K562 (cell line): ENCODE measurements around the gene PLEKHA6. TPM values are rescaled to one million over a fixed set of nuclear protein-coding genes. Genes with fewer than 3 reads are reported as not detected.

Experiments used
- ATAC-seq: fragments of 200-7000 bp; cut with Tn5 transposase; 3 replicates; pipeline ENCODE4 v1.9.1; 2020; ENCODE audit warnings: moderate library complexity
- BruUV-seq: library from RNA; stranded (reverse); fragments of 400-500 nt; replicated peaks from 2 replicates; lab custom pipeline; 2021; lab: Mats Ljungman, UMichigan
- CTCF ChIA-PET: fragments of 300-600 bp; formaldehyde crosslinking; extraction: SDS; loops from one replicate; lab custom pipeline; 2021; ENCODE audit warnings: low intra/inter-chr PET ratio; lab: Yijun Ruan, JAX
- POLR2A ChIA-PET: fragments of 300-600, 350-650 bp; sonication (Branson Sonifier 250); formaldehyde crosslinking; extraction: SDS; loops from one replicate; lab custom pipeline; 2021; ENCODE audit warnings: antibody characterized with exemption, inconsistent platforms; lab: Yijun Ruan, JAX
- DNase-seq, 4 experiments: peaks; one replicate each; pipeline versions ENCODE4 v3.0.0 to v3.0.0-alpha.2; 2011 to 2018; ENCODE audit warnings: low spot score in 3 of 4, mixed read lengths in 3 of 4; ENCODE audit errors: extremely low read depth in 1 of 4
- FAIRE-seq: peaks from 2 replicates; lab custom pipeline; 2011; peaks lifted over from hg19 to GRCh38; lab: Jason Lieb, UNC
- H2AFZ ChIP-seq: 2 replicates; pipeline ENCODE4 v1.6.0; 2011; ENCODE audit warnings: low read depth, low read length, control low read depth, inconsistent platforms
- H3K27ac ChIP-seq: fragments of 200-600 bp; 3 replicates; pipeline ENCODE4 v1.8.0; 2011; ENCODE audit warnings: low read depth, mild to moderate bottlenecking, control low read depth, inconsistent platforms, low read length, moderate library complexity, mixed read lengths; ENCODE audit errors: extremely low read depth
- H3K27me3 ChIP-seq, 2 experiments: fragments of 300-600 bp in 1 of 2; 2 replicates in 1 of 2; 3 replicates in 1 of 2; pipeline versions ENCODE4 v1.6.0 to v1.8.0; 2011; ENCODE audit warnings: inconsistent platforms in 2 of 2, low read length in 2 of 2, mild to moderate bottlenecking in 1 of 2, mixed read lengths in 1 of 2, moderate library complexity in 1 of 2; ENCODE audit not compliant: control insufficient read depth in 2 of 2, insufficient read depth in 2 of 2
- H3K36me3 ChIP-seq: fragments of 300-600 bp; 3 replicates; pipeline ENCODE4 v1.8.0; 2011; ENCODE audit warnings: mild to moderate bottlenecking, low read length, inconsistent platforms; ENCODE audit not compliant: control insufficient read depth, insufficient read depth
- H3K4me1 ChIP-seq, 2 experiments: fragments of 200-600 bp in 1 of 2; replicated peaks in 1 of 2; 2 replicates in 1 of 2; 3 replicates in 1 of 2; pipeline versions ENCODE4 v1.5.1 to v1.8.0; 2011; ENCODE audit warnings: inconsistent platforms in 2 of 2, low read length in 2 of 2, mild to moderate bottlenecking in 1 of 2, mixed read lengths in 1 of 2, moderate library complexity in 1 of 2; ENCODE audit not compliant: control insufficient read depth in 2 of 2, insufficient read depth in 2 of 2
- H3K4me2 ChIP-seq: 2 replicates; pipeline ENCODE4 v1.6.1; 2011; ENCODE audit warnings: low read length, control low read depth, inconsistent platforms, mixed read lengths; ENCODE audit not compliant: insufficient read depth
- H3K4me3 ChIP-seq: fragments of 200-600 bp; sonication (generic), shearing (Covaris generic); 2 replicates; pipeline ENCODE4 v1.5.1; 2016; ENCODE audit warnings: control low read depth, inconsistent platforms
- H3K79me2 ChIP-seq: fragments of 200-600 bp; 3 replicates; pipeline ENCODE4 v1.8.0; 2011; ENCODE audit warnings: low read length, inconsistent platforms; ENCODE audit not compliant: control insufficient read depth, insufficient read depth
- H3K9ac ChIP-seq, 2 experiments: 2 replicates each; pipeline versions ENCODE4 v1.6.0 to v1.6.1; 2011; ENCODE audit warnings: low read depth in 2 of 2, low read length in 2 of 2, control low read depth in 1 of 2, inconsistent platforms in 1 of 2, mild to moderate bottlenecking in 1 of 2, mixed read lengths in 1 of 2; ENCODE audit not compliant: insufficient read depth in 1 of 2
- H3K9me1 ChIP-seq: one replicate; pipeline ENCODE4 v1.6.0; 2011; ENCODE audit warnings: inconsistent platforms, mild to moderate bottlenecking, low read length, moderate library complexity; ENCODE audit not compliant: control insufficient read depth, insufficient read depth
- H3K9me3 ChIP-seq: replicated peaks from 2 replicates; pipeline ENCODE4 v1.5.1; 2011; ENCODE audit warnings: low read depth, low read length, inconsistent platforms; ENCODE audit not compliant: control insufficient read depth, insufficient read depth
- H4K20me1 ChIP-seq: replicated peaks from 2 replicates; pipeline ENCODE4 v1.6.1; 2011; ENCODE audit warnings: low read length, inconsistent platforms, mixed read lengths; ENCODE audit not compliant: control insufficient read depth, insufficient read depth
- GABPA ChIP-seq: fragments of 200-800 bp; sonication (Bioruptor generic); conservative IDR thresholded peaks from 2 replicates; pipeline ENCODE4 v1.6.1; 2016; ENCODE audit warnings: low read depth, missing genetic modification characterization, missing compliant biosample characterization
- PCBP2 ChIP-seq: fragments of 200-400 bp; formaldehyde crosslinking; IDR thresholded peaks from 2 replicates; pipeline ENCODE4 v1.6.1; 2018; ENCODE audit warnings: low read length, low read depth, mild to moderate bottlenecking, moderate library complexity; ENCODE audit not compliant: poor library complexity, severe bottlenecking
- PHF20 ChIP-seq: fragments of 450-650 bp; IDR thresholded peaks from 2 replicates; pipeline ENCODE4 v1.6.1; 2018; ENCODE audit not compliant: partially characterized antibody
- ZBTB1 ChIP-seq: sonication (generic); formaldehyde crosslinking; IDR thresholded peaks from 2 replicates; pipeline ENCODE4 v1.8.1; 2023; ENCODE audit warnings: missing genetic modification reagents, low read depth, mild to moderate bottlenecking, borderline replicate concordance
- ZNF143 ChIP-seq: sonication (generic); formaldehyde crosslinking; IDR thresholded peaks from 2 replicates; pipeline ENCODE4 v1.9.0; 2022; ENCODE audit warnings: mild to moderate bottlenecking, missing genetic modification reagents
- ZNF311 ChIP-seq: fragments of 250-450 bp; sonication (Bioruptor Pico); IDR thresholded peaks from 2 replicates; pipeline ENCODE4 v1.4.0; 2020; ENCODE audit warnings: mild to moderate bottlenecking, moderate library complexity
- ZNF316 ChIP-seq: fragments of 450-650 bp; IDR thresholded peaks from 2 replicates; pipeline ENCODE4 v1.6.1; 2016
- WGBS: fragments of 100-300 bp; shearing (Covaris generic); methylation state at CpG from one replicate; pipeline ENCODE4 v1.1.6; 2016; ENCODE audit warnings: low coverage, mixed read lengths; ENCODE audit not compliant: insufficient coverage; ENCODE audit errors: missing lambda C conversion rate; 5-methylcytosine and 5-hydroxymethylcytosine counted together
- in situ Hi-C: fragments of 300-500 bp; cut with MboI; formaldehyde crosslinking; loops from 4 replicates; pipeline ENCODE4 v1.15.0; 2018; ENCODE audit warnings: inconsistent platforms, mixed read lengths
- intact Hi-C: fragments of 100-400 bp; cut with micrococcal nuclease; formaldehyde crosslinking; loops from 2 replicates; pipeline ENCODE4 v1.14.2; 2022
- polyA plus RNA-seq, 8 experiments: library from polyadenylated mRNA; depleted of rRNA in 4 of 8; stranded (reverse) in 5 of 8; unstranded in 3 of 8; fragments of >200 nt; fragmentation: Nextera tagmentation in 2 of 8; fragmentation: Illumina TruSeq in 1 of 8; extraction: Ambion mirVana in 2 of 8; extraction: Trizol in 1 of 8; gene quantifications; 2 replicates each; pipeline versions ENCODE4 v1.2.1 to v1.2.3, GENCODE V29; 2011 to 2014; ENCODE audit warnings: inconsistent platforms in 1 of 8, missing spikeins in 1 of 8
- total RNA-seq, 7 experiments: library from RNA; depleted of rRNA in 6 of 7; stranded (reverse); fragments of >200 nt in 6 of 7; fragmentation: Illumina TruSeq in 2 of 7; extraction: Trizol in 2 of 7; gene quantifications; 2 replicates each; pipeline versions ENCODE4 v1.2.1 to v1.2.3, GENCODE V29; 2011 to 2021; ENCODE audit warnings: low replicate concordance in 1 of 7
- TF ChIP-seq, protein P1 (sequence below): fragments of 250-450 bp; sonication (Bioruptor Pico); IDR thresholded peaks from 2 replicates; pipeline ENCODE4 v1.4.0; 2020
- TF ChIP-seq, protein P2 (sequence below): IDR thresholded peaks from 2 replicates; pipeline ENCODE4 v1.6.1; 2014; ENCODE audit warnings: antibody characterized with exemption
- TF ChIP-seq, protein P3 (sequence below): fragments of 250-450 bp; sonication (Bioruptor Pico); IDR thresholded peaks from 2 replicates; pipeline ENCODE4 v1.8.0; 2021; ENCODE audit warnings: moderate library complexity, mild to moderate bottlenecking, inconsistent platforms

Gene PLEKHA6
- total and polyA plus RNA-seq, 9 of the 15 experiments (the other 6 are each of a cell fraction or from before 2014, with no cell fraction given) = under 0.01 to 0.33 (median 0.01) TPM; not detected in 4

DNA sequence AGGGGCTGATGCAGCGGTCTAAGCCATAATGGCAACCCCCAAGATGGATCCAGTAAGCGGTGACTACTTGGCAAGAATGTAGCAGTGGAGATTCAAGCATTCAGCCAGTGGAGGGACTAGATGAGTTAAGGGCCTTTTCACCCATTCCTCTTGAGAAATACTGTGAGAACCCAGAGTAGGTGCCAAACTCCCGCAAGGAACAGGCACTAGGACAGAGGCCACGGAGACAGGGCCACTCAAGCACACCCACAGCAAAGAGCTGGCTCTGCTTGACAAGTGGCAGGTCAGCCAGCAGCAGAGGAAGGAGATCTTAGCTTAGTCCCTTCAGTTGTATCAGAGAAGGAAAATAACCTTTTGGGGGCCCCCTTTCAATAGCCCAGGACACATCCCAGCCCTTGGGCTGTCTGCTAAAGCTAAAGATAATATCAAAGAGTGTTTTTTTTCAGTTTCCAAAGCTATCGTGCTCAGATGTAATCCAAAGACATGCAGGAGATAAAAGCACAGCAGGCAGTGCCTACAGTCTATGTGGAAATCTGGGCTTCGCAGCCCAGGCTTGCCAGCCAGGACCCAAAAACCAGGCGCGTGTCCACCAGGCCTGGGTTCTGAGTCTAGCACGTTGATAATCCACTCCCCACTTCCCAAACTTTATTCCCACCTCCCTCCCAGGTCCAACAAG lies 83.9 kb downstream of the PLEKHA6 start:
- H3K9me1 ChIP-seq = no peaks in the 10 kb centered on the region
- no peaks in the 10 kb centered on the region for H3K9me3 ChIP-seq
- no TSS peak for BruUV-seq
- ChIA-PET POLR2A (interaction anchor here (1.1 to 1.8 kb wide), 2 partner anchors 11 to 528 kb away, joined by 4 to 9 read pairs; no protein-coding TSS in a partner anchor), CTCF (no interaction called here)
- no peak overlapping the region for H3K27ac ChIP-seq
- no peak overlapping the region for H3K9ac ChIP-seq
- intact Hi-C loops (no loop called here), in situ Hi-C loops (no loop called here)
- H3K4me1 ChIP-seq = no peaks in the 10 kb centered on the region
- no peak overlapping the region for H3K4me2 ChIP-seq
- no peak for ATAC-seq
- peaks cover 20 to 54% of the 10 kb centered on the region in 2 experiments for H3K27me3 ChIP-seq
- FAIRE-seq = no peak
- no peak overlapping the region for H3K4me3 ChIP-seq
- H4K20me1 ChIP-seq = no peaks in the 10 kb centered on the region; the same call in 1 of the 2 replicates
- H3K79me2 ChIP-seq = no peaks in the 10 kb centered on the region
- DNase-seq = no peak
- WGBS = 0% methylated on average over 9 of the region's 9 CpGs
- no peak overlapping the region for H2AFZ ChIP-seq
- H3K36me3 ChIP-seq = no peaks in the 10 kb centered on the region
- TF ChIP-seq ZBTB1 (CRISPR knock-in tag) (no peak), PCBP2 (no peak), ZNF316 (no peak), PHF20 (no peak), ZNF311 (no peak), ZNF143 (CRISPR knock-in tag) (no peak), GABPA (tag) (no peak)
- TF ChIP-seq, protein P1, sequence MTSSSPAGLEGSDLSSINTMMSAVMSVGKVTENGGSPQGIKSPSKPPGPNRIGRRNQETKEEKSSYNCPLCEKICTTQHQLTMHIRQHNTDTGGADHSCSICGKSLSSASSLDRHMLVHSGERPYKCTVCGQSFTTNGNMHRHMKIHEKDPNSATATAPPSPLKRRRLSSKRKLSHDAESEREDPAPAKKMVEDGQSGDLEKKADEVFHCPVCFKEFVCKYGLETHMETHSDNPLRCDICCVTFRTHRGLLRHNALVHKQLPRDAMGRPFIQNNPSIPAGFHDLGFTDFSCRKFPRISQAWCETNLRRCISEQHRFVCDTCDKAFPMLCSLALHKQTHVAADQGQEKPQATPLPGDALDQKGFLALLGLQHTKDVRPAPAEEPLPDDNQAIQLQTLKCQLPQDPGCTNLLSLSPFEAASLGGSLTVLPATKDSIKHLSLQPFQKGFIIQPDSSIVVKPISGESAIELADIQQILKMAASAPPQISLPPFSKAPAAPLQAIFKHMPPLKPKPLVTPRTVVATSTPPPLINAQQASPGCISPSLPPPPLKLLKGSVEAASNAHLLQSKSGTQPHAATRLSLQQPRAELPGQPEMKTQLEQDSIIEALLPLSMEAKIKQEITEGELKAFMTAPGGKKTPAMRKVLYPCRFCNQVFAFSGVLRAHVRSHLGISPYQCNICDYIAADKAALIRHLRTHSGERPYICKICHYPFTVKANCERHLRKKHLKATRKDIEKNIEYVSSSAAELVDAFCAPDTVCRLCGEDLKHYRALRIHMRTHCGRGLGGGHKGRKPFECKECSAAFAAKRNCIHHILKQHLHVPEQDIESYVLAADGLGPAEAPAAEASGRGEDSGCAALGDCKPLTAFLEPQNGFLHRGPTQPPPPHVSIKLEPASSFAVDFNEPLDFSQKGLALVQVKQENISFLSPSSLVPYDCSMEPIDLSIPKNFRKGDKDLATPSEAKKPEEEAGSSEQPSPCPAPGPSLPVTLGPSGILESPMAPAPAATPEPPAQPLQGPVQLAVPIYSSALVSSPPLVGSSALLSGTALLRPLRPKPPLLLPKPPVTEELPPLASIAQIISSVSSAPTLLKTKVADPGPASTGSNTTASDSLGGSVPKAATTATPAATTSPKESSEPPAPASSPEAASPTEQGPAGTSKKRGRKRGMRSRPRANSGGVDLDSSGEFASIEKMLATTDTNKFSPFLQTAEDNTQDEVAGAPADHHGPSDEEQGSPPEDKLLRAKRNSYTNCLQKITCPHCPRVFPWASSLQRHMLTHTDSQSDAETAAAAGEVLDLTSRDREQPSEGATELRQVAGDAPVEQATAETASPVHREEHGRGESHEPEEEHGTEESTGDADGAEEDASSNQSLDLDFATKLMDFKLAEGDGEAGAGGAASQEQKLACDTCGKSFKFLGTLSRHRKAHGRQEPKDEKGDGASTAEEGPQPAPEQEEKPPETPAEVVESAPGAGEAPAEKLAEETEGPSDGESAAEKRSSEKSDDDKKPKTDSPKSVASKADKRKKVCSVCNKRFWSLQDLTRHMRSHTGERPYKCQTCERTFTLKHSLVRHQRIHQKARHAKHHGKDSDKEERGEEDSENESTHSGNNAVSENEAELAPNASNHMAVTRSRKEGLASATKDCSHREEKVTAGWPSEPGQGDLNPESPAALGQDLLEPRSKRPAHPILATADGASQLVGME (CRISPR knock-in tag) = no peak
- TF ChIP-seq, protein P2, sequence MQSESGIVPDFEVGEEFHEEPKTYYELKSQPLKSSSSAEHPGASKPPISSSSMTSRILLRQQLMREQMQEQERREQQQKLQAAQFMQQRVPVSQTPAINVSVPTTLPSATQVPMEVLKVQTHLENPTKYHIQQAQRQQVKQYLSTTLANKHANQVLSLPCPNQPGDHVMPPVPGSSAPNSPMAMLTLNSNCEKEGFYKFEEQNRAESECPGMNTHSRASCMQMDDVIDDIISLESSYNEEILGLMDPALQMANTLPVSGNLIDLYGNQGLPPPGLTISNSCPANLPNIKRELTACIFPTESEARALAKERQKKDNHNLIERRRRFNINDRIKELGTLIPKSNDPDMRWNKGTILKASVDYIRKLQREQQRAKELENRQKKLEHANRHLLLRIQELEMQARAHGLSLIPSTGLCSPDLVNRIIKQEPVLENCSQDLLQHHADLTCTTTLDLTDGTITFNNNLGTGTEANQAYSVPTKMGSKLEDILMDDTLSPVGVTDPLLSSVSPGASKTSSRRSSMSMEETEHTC = no peak
- TF ChIP-seq, protein P3, sequence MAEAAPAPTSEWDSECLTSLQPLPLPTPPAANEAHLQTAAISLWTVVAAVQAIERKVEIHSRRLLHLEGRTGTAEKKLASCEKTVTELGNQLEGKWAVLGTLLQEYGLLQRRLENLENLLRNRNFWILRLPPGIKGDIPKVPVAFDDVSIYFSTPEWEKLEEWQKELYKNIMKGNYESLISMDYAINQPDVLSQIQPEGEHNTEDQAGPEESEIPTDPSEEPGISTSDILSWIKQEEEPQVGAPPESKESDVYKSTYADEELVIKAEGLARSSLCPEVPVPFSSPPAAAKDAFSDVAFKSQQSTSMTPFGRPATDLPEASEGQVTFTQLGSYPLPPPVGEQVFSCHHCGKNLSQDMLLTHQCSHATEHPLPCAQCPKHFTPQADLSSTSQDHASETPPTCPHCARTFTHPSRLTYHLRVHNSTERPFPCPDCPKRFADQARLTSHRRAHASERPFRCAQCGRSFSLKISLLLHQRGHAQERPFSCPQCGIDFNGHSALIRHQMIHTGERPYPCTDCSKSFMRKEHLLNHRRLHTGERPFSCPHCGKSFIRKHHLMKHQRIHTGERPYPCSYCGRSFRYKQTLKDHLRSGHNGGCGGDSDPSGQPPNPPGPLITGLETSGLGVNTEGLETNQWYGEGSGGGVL = no peak
